M059J (cell line): ENCODE results near the gene MYEOV. TPM values are rescaled to one million over a fixed set of nuclear protein-coding genes. Genes with fewer than 3 reads are reported as not detected.
A peak's percentile ranks its signal among the peaks of the same experiment; 100 is the strongest.

Experiments
- DNase-seq: peaks from one replicate; pipeline ENCODE4 v3.0.0-alpha.2; 2012; ENCODE audit warnings: low read depth
- total RNA-seq: library from RNA; depleted of rRNA; stranded (reverse); fragments of >200 nt; shearing (Covaris generic); gene quantifications from 2 replicates; pipeline ENCODE4 v1.2.3, GENCODE V29; 2014

The MYEOV gene
- total RNA-seq, 1 experiment from 2014 or later: 2.7 TPM

- DNase-seq: no peak
Observed at GRCh38 chr11:69265911-69266510, 27.9 kb upstream of the MYEOV start.

- no peak for DNase-seq
Observed at GRCh38 chr11:69267395-69267805, 26.6 kb upstream of the MYEOV start.

GRCh38 chr11:69268911-69269310 lies 25.0 kb upstream of the MYEOV start:
- DNase-seq: no peak

- DNase-seq: no peak
Observed at GRCh38 chr11:69269388-69269787, 24.6 kb upstream of the MYEOV start.

- no peak for DNase-seq
Observed at GRCh38 chr11:69269926-69270697, 23.8 kb upstream of the MYEOV start.

- DNase-seq: peak; percentile 41
Observed at GRCh38 chr11:69270941-69271340, 23.0 kb upstream of the MYEOV start.

GRCh38 chr11:69272055-69272454 lies 21.9 kb upstream of the MYEOV start:
- DNase-seq: no peak

GRCh38 chr11:69272831-69273485 lies 21.0 kb upstream of the MYEOV start:
- no peak for DNase-seq

- DNase-seq: no peak
Observed at GRCh38 chr11:69273571-69273970, 20.4 kb upstream of the MYEOV start.

- no peak for DNase-seq
Observed at GRCh38 chr11:69274531-69275016, 19.4 kb upstream of the MYEOV start.

GRCh38 chr11:69275178-69275577 lies 18.8 kb upstream of the MYEOV start:
- DNase-seq: no peak

GRCh38 chr11:69276165-69276564 lies 17.8 kb upstream of the MYEOV start:
- no peak for DNase-seq

- no peak for DNase-seq
Observed at GRCh38 chr11:69277074-69277809, 16.7 kb upstream of the MYEOV start.

GRCh38 chr11:69278091-69278867 lies 15.7 kb upstream of the MYEOV start:
- DNase-seq: no peak

GRCh38 chr11:69280451-69280850 lies 13.5 kb upstream of the MYEOV start:
- peak; percentile 83 for DNase-seq

GRCh38 chr11:69280994-69281393 lies 13.0 kb upstream of the MYEOV start:
- DNase-seq: peak; percentile 90

GRCh38 chr11:69283446-69283845 lies 10.5 kb upstream of the MYEOV start:
- no peak for DNase-seq

GRCh38 chr11:69284081-69284511 lies 9.9 kb upstream of the MYEOV start:
- DNase-seq: no peak

GRCh38 chr11:69285091-69285490 lies 8.9 kb upstream of the MYEOV start:
- DNase-seq: no peak

GRCh38 chr11:69285766-69286165 lies 8.2 kb upstream of the MYEOV start:
- DNase-seq: no peak
